H4 (cell line): ENCODE results near the gene MEX3C. TPM values are rescaled to one million over a fixed set of nuclear protein-coding genes. Genes with fewer than 3 reads are reported as not detected.

Experiments
- DNase-seq: peaks from one replicate; pipeline ENCODE4 v3.0.0-alpha.2; 2015; ENCODE audit warnings: low spot score
- total RNA-seq: library from RNA; depleted of rRNA; stranded (reverse); fragments of >200 nt; shearing (Covaris generic); gene quantifications from 2 replicates; pipeline ENCODE4 v1.2.3, GENCODE V29; 2014

Gene MEX3C
- total RNA-seq, 1 experiment from 2014 or later, result 34.2 TPM

DNA sequence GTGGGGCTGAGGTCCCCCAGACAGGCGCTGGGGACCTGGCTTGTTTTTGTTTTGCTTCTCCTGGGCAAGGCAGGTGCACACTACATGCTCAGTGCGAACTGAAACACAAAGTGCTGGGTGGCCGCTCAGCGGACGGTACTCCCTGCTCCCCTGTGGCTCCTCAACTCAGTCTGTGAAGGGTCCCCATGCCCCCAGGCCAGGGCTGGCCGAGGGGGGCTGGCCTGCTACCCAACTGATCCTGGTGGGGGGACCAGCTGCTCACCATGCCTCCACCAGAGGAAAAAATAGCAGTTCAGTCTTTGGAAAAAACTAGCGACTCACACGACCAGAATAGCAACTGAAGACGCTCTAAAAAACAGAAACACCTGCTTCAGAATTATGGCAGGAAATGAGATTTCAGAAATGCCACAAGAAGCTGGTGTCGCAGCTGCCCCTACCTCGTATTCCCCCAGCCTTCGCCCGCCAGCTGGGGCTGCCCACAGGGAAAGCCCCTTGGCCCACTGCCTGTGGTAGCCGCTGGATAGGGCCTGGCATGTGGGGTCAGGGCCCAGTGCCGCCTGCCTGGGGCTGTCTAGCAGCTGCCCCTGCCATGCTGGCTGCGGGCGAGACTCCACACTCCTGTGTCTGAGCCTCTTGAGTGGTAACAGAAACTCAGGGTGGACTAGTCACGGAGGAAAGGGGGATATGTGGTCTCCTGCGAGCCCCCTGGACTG, 43.7 kb downstream of the MEX3C start:
- DNase-seq, result no peak

DNA sequence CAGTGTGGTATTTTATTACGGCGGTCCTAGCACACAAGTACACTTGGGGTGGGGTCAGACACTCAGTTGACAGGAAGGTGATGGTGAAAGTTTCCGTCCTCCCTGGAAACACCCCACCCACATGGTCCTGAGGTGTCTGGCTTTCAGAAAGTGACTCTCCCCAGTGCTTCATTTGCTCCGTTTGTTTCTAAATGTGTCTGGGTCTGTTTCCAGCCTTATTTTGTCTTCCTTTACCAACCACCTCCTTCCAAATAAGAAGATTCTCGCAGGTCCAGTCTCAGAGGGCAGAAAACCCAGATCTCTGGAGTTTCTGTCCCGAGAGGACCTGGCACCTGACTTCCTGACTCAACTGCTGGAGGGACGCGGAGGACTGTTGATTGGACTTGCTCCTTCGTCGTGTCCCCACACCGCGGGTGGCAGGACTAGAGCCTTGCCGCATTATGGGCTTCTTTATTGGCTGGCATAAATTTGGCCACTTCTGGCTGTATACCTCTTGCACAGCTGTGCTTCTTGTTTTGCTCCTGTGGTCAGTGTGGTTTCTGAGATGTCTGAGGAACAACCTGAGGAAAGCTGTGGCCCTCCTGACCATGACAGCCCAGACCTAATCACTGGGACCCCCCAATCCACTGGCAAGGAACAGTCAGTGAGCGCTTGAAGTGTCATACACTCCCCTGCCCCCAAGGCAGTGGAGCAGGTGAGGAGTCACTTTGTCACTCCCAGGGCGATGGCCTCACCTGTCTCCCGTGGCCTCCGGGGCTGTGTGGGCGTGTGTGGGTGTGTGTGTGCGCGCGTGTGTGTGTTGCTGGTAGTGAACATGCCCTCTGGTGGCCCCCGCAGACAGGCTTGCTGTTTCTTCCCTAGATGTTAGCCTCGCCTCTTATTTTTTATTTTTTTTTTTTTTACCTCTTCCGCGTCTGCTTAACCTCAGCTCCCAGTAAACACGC, 45.6 kb downstream of the MEX3C start:
- no peak for DNase-seq

DNA sequence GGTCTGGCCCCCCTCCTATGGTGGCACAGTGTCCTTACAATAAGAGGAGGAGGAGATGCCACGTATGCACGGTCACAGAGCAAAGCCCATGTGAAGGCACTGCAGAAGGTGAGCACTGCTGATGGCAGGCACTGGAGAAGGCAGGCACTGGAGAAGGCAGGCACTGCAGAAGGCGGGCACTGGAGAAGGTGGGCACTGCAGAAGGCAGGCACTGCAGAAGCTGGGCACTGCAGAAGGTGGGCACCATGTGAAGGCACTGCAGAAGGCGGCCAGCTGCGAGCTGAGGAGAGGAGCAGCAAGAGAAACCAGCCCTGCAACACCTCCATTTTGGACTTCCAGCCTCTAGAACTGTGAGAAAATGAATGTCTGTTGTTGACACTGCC, 46.3 kb downstream of the MEX3C start:
- DNase-seq, result no peak

DNA sequence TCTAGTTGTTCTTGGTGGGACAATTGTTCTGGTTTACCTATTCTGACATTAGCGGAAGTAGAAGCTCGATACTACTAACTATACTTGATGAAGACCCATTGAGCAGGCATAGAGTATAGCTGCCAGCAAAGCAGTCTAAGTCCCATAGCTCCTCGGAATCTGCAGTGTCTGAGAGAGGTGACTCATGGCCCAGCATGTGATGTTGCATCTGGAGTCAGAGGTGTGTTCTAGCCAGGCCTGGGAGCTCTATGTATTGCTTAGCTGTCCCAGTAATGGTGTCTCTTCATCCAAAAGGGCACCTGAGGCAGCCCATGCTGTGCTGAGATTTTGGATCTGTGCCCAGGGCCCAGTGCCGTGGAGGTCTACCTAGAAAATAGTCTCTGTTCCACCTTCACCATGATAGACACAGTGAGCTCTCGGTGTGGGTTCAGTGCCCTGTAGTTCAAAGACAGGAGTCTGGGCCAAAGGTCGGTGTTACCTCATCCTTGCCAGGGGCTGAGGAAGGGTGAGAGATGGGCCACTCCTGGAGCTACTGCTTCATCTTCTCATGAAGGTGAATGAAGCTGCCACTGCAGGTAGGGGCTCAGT, 47.3 kb downstream of the MEX3C start:
- DNase-seq, result peak; percentile 36

DNA sequence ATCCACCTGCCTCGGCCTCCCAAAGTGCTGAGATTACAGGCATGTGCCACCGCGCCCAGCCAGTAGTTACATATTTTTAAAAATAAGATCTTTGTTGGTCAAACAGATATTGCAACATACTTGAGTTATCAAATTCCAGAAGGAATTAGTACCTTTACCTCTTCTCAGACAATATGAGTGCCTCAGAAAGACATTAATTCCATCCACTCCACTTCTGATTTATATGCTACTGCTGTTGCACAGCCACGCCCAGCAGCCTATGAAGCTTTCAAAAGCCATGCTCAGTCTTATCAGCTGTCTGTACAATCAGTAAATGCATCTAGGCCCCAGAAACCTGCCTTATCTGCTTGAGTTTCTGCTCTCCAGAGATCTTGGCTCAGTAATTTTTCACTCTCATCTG, 47.8 kb downstream of the MEX3C start:
- no peak for DNase-seq

DNA sequence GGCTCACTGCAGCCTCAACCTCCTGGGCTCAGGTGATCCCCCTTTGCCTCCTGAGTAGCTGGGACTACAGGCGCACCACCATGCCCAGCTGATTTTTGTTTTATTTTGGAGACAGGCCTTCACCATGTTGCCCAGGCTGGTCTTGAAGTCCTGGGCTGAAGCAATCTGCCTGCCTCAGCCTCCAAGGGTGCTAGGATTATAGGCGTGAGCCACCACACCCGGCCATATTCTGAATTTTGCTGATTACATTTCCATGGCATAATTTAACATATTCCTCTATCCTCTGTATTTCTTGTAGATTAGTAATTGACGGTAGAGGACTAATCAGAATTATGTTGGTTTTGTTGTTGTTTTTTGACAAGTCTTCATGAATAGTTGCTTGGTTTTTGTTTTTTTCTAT, 50.6 kb downstream of the MEX3C start:
- DNase-seq, result no peak

DNA sequence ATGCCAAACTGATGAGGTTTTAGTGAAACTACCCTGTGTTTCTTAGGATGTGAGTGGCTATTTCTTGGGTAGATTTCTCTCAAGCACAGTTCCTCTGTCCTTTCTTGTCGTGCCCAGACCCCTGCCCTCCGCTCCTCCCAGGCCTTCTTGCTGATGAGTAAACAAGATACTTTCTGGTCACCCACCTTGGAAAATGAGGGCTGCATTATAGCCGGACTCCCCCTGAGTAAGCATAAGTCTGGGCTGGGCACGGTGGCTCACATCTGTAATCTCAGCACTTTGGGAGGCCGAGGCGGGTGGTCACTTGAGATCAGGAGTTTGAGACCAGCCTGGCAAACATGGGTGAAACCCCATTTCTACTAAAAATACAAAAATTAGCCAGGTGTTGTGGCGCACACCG, 58.5 kb downstream of the MEX3C start:
- no peak for DNase-seq

DNA sequence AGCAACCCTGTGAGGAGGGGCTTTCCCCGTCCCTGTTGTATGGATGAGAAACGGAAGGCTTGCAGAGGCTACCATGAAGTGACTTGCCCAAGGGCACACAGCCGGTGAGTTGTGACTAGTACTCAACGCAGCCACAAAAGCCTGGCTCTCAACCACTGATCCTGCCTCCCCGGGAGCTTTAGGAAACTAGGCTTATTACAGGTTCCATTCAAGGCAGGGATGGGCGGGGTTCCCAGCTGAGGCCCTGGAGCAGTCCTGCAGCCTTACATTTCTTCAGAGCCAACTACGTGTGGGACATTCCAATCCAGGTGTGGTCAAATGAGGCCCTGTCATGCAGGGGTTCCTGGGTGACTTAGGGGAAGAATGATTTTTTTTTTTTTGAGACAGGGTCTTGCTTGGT, 59.6 kb downstream of the MEX3C start:
- DNase-seq, result peak; percentile 23

DNA sequence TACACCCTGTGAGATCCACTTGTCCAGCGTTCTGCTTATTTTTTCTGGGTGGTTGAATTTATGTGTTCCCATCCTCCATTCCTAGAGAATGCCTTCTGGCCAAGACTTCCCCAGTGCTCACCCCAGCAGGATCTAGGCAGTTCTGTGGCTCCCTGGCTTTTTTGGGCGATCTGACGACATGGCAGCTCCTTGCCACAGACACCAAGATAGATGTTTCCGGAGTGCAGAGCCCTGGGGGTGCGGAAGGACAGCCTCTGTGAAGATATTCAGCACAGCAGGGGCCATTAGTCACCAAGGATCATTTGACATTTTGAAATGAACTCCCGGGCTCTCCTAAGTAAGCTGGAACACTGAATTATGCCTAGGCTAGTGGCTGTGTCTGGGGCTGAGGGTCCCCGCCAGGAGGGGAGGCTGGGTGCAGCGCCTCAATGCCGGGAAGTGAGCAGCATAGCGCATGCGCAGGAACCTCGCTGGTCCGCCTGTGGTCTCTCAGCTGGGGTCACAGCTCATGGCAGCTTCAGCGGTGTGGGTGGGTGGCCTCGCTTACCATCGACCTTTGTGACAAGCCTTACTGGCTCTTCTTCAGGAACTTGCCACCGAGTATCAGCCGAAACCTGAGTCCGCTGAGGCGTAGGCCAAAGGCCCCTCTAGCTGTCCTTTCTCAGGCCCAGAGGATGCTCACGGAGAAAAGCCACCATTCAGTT, 60.3 kb downstream of the MEX3C start:
- no peak for DNase-seq

DNA sequence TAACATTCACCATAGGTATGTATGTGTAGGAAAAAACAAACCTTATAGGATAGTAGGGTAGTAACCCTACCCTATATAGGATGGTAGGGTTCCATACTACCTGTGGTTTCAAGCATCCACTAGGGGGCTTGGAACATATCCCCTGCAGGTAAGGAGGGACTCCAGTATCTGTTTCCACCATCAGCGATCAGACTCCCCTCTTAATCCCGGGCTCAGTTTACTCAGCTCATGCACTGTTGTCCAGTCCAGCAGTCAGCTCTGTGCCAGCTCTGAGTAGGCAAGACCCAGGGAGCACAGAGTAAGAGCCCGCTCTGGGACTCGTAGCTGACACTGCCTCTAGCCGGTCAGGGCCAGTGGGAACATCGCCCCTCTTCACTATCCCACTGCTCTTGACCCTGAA, 61.7 kb downstream of the MEX3C start:
- DNase-seq, result no peak

DNA sequence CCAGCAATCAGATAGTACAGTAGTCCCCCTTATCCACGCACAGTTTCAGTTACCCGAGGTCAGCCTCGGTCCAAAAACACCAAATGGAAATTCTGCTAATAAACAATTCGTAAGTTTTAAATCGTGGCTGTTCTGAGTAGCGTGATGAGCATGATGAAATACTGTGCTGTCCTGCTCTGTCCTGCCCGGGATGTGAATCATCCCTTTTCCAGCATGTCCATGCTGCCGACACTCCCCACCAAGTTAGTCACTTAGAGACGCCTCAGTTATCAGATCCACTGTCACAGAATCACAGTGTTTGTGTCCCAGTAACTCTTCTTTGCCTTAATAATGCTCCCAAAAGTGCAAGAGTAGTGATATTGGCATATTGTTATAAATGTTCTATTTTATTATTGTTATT, 62.1 kb downstream of the MEX3C start:
- no peak for DNase-seq

DNA sequence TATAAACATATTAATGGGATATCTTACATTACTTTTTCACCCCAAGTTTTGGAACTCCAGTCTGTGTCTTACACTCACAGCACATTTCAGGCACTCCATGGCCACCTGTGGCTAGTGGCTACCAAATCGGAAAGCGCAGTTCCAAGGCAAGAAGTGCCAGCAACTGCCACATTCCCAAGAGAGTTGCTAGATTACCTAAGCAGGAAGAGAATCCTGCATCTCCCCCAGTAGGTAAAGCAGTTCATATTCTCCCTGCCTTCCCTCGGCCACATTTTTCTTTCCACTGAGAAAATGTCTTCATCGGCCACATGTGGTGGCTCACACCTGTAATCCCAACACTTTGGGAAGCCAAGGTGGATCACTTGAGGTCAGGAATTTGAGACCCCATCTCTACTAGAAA, 62.8 kb downstream of the MEX3C start:
- DNase-seq, result no peak

DNA sequence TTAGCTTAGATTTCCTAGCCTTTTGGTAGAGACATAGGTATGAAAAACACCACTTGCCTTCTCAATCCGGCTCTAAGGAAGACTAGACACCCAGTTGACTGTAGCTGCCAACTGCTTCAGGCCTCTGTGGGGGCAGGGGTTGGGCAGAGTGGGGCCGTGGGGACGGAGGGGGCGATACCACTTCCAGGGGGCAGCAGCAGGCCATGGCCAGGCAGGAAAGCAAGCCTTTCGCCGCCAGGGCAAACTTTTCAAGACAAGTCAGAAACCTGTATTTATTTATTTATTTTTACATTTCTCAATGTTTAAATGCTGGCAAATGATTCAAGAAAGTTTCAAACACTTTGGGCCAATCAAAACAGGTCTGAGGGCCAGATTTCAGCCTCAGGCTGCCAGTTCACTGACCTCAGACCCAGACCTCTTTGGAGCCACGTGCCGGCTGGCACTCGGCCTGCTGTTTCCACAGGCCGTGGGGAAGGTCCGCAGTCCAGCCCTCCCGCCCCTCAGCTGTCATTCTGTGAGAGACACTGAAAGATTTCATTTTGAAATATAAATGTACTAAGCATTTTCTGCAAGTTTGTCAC, 63.8 kb downstream of the MEX3C start:
- no peak for DNase-seq

DNA sequence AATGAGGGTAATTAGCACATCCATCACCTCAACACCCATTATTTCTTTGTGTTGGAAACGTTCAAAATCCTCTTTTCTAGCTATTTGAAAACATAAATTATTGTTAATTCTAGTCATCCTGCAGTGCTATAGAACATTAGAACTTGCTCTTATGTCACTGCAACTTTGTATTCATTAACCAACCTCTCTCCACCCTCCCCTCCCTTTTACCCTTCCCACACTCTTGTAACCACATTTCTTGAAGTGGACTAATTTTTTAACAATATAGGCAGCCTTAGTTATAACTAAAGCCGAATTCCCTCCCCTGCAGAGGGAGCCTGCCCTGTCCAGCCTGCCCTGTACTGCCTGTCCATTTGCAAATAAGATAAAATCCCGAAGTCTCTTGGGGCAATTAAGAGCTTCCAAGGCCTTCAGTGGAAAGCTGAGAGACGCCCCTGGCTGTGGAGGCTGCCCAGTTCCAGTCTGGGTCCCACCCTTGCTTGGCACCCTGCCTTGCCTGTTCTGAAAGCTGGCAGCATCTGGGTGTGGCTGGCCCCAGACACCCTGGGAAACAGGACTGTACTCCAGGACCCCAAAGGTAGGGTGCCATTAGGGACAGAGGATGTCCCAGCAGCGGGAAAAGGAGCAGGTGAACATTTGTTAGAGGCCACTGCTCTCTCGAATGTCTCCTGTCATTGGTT, 65.1 kb downstream of the MEX3C start:
- no peak for DNase-seq

DNA sequence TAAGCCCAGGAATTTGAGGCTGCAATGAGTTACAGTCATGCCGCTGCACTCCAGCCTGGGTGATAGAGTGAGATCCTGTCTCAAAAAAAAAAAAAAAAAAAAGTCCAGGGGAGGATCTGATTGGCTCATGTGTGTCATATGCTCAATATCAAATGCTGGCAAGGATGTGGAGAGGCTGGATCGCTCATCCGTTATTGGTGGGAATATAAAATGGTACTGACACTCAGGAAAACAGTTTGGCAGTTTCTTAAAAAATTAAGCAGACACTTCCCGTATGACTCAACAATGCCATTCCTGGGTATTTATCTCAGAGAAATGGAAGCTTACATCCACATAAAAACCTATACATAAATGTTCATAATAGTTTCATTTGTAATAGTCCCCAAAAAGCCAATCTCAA, 68.9 kb downstream of the MEX3C start:
- no peak for DNase-seq

DNA sequence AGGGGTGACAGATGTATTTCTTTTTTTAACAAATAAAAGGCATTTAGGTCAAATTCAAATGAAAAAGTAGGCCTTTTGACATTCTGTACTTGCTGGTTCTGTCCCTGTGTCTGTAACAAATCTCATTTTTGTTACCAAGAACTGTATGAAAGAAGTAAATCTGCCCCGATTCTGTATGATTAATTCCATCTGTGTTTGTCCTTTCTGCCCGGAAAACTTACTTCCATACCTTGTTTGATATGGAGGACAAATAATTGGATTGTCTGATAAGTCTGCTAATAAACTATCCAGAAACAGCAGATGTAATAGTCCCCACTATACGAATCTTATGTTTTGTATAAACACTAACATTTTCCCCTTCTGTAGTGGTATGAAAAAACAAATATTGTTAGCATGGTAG, 69.8 kb downstream of the MEX3C start:
- no peak for DNase-seq

DNA sequence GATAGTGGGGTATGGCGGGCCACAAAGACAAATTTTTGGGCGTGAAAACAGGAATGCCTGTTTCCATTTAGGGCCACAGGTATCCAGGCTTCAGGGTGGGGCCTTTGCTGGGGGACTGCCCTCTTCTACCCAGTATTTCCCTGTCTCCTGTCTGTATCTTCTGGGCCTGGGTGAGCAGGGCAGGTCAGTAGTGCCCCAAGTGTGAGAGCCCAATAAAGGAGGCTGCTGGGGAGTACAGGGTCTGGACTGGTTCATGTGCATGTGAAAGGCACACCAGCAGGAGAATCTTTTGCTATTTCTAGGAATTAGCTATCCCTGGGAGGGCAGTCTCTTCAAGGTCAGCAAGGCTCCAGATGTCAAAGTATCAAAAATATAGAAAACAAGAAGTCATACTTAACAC, 71.5 kb downstream of the MEX3C start:
- DNase-seq, result no peak
